Muscle of arm (tissue), 12 donors: ENCODE results near the gene PARD3. TPM values are rescaled to one million over a fixed set of nuclear protein-coding genes. Genes with fewer than 3 reads are reported as not detected.

ENCODE experiments used
- DNase-seq: peaks from one replicate; pipeline ENCODE4 v3.0.0-alpha.2; 2013
- polyA plus RNA-seq, 12 donors: library from polyadenylated mRNA; unstranded; fragments of 120-200 nt; gene quantifications; one replicate each; pipeline ENCODE4 v1.2.1, GENCODE V29; 2013; ENCODE audit not compliant: insufficient read length in 12 of 12

PARD3 gene
- polyA plus RNA-seq, 12 donors, result 40.7 to 93.0 (median 44.5) TPM; not detected in 1

GRCh38 chr10:34825414-34825813 lies 10.3 kb upstream of the PARD3 start:
- no peak for DNase-seq

GRCh38 chr10:34824870-34825269 lies 9.8 kb upstream of the PARD3 start:
- DNase-seq, result no peak

DNA sequence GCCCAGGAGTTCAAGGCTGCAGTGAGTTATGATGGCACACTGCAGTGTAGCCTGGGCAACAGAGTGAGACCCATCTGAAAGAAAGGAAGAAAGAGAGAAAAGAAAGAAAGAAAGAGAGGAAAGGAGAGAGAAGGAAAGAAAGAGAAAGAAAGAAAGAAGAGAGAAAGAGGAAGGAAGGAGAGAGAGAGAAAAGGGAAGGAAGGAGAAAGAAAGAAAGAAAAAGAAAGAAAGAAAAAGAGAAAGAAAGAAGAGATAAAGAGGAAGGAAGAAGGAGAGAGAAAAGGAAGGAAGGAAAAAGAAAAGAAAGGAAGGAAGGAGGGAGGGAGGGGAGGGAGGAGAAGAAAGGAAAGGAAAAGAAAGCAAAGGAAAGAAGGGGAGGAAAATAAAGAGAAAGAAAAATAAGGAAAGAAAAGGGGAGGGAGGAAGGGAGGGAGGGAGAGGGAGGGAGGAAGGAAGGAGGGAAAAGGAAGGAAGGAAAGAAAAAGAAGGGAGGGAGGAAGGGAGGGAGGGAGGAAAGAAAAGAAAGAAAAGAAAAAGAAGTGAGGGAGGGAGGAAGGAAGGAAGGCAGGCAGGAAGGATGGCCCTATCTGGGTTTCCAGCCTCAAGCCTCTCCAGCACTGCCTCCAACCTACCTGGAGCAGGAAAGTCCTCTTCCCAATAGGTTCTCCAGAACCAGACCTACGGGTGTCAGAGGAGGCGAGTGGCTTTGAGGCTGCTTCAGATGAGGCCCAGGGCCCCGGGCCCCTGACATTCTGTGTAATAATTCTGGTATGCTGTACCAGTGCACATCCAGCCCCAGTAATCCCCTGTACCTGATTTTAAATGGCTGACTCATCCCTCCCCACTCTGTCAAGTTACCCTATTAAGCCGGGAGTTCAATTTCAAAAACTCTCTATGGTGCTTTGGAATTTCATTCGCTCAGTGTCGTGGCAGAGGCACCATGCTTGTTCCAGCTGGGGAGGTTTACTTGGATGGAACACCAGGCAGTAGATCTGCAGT lies 6.8 kb upstream of the PARD3 start:
- DNase-seq, result no peak

DNA sequence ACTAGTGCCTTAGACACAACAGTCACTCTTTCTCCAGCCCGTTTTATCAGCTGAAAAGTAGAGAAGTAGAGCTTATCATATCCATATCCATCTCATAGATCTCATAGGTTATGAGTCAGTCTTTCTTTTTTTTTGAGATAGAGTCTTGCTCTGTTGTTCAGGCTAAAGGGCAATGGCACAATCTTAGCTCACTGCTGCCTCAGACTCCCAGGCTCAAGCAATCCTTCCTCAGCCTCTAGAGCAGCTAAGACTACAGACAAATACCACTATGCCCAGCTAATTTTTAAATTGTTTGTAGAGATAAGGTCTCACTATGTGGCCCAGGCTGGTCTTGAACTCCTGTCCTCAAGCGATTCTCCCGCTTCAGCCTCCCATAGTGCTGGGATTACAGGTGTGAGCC lies 2.5 kb upstream of the PARD3 start:
- DNase-seq, result no peak

DNA sequence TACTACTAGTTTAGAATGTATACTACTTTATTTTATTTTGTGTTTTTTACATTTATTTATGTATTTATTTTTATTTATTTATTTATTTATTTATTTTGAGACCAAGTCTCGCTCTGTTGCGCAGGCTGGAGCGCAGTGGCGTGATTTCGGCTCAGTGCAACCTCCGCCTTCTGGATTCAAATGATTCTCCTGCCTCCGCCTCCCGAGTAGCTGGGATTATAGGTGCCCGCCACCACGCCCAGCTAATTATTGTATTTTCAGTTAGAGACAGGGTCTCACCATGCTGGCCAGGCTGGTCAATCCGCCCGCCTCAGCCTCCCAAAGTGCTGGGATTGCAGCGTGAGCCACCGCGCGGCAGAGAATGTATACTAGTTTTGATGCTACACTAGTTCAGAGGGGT lies 2.0 kb upstream of the PARD3 start:
- DNase-seq, result no peak

- DNase-seq, result peak; percentile 27
Observed at GRCh38 chr10:34816501-34817002, 1.5 kb upstream of the PARD3 start.

GRCh38 chr10:34816085-34816496 lies 995 bp upstream of the PARD3 start:
- no peak for DNase-seq

DNA sequence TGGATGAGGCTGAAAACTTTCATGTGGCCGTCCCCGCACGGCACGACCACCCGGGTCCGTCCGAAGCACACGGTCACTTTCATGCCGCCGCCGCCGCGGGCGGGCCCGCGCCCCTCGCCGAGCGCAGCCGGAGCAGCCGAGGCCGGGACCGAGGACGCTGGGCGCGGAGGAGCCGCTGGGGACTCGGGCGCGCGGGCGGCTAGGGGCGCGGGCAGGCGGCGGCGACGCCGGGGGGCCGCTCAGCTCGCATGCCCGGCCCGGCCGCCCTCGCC lies 247 bp downstream of the PARD3 start:
- DNase-seq, result no peak

DNA sequence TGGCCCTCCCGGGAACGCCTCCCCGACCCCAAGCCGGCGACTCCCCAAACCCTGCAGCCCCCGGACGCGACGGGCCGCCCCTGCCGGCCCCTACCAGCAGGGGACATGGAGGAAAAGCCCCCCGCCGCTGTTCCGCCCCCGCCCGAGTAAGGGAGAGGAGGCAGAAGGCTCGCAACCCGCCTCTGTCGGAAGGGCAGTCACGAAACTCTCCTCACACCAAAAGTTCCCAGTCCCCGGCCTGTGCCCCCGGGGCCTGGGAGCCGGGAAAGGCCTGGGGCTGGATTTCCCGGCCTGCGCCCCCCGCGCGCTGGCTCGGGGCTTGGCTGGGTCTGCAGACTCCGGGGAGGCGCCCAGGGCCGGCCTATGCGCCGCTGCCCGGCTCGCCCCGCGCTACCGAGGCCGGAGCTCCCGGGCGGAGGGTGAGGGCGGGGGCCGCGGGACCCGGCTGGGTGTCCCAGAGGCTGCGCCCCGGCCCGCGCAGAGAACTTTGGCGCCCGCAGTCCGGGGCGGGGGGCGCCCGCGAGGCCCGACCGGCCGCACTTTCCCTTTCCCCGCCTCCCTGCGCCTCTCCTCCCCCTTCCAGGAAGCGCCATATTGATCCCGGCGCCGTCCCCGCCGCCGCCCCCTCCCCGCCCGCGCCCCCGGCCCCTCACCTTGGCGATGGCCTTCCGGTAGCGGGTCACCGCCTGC lies 728 bp downstream of the PARD3 start:
- peak; percentile 60 for DNase-seq

DNA sequence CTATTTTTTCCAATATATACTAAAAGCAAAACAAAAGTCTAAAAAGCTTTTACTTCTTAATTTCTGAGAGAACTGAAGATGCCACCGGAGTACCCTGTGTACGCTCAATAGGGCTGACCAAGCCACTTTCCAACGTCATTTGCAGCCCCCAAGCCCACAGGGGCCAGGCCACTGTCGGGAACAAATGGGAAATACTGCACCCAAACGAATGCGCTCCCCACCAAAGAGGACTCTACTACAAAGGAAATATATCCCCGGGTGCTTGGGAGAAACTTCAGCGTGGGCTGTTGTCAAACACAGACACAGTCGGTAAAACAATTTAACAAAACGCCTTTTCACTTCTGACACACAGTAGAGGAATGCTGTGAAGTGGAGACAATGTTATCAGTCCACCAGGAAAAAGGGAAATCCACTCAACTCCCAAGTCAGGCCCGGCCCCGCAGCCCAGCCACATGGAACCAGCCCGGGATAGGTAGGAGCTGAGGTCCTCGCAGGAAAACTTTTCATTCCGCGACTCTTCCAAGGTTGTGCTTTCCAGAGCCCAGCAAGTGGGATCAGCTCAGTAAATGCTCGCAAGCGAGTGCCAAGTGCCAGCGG lies 1.4 kb downstream of the PARD3 start:
- DNase-seq, result no peak

GRCh38 chr10:34812771-34813170 lies 2.3 kb downstream of the PARD3 start:
- DNase-seq, result no peak

DNA sequence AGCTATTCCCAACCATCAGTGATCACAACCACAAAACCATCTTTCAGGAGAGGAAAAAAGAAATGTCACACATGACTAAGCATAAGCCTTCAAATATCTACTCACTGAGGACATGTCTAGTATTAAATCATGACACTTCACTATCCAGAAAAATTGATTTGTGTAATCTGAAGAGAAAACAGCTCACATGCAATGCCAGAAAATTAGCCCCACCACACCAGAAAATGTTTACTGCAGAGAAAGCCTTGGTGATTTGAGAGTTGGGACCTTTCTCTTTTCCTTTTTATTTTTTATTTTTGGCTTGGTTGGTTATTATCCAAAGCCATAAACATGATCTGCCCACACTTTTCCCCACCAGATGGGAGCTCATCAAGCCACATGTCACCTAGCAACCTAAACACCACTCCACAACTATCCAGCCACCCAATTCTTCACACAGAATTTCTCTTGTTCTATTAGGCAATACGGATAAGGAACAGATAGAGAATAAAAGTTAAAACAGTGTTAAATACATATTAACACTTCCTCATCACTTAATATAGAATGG lies 3.1 kb downstream of the PARD3 start:
- no peak for DNase-seq

DNA sequence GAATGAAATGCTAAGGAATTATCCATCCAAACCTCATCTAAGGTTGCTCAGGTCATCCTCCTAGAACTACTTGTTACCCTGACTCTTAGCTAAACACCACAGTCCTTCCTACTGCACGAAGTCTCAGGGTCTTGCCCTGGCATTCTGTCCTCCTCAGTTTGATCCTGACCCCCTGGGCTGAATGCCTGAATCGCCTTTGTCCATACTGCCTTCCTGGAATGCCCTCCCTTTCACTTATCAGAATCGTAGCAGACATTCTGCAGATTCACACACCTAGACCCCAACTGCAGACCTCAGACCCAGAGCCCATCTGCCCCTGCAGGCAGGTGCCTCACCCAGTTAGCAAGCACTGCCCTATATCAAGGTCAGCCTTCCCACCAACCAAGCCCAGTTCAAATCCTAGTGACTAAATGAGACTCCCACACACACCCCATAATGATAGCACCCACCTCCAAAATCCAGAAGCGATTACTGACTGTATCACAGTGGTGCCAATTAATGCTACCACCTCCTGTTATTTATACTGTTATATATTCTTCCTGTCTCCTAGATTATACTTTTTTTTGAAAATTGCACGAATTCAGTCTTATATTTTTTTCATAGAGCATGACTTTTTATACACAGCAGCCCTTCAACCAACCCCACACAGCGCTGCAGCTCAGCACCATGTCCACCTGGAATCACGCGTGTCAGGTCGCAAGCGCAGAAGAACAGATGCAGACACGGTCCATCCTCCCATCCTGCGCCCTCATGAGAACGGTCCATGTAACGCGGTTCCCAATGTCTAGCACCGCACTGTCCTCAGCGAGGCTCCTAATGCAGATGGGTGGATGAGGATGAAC lies 3.7 kb downstream of the PARD3 start:
- DNase-seq, result no peak

GRCh38 chr10:34809796-34810195 lies 5.3 kb downstream of the PARD3 start:
- DNase-seq, result no peak

DNA sequence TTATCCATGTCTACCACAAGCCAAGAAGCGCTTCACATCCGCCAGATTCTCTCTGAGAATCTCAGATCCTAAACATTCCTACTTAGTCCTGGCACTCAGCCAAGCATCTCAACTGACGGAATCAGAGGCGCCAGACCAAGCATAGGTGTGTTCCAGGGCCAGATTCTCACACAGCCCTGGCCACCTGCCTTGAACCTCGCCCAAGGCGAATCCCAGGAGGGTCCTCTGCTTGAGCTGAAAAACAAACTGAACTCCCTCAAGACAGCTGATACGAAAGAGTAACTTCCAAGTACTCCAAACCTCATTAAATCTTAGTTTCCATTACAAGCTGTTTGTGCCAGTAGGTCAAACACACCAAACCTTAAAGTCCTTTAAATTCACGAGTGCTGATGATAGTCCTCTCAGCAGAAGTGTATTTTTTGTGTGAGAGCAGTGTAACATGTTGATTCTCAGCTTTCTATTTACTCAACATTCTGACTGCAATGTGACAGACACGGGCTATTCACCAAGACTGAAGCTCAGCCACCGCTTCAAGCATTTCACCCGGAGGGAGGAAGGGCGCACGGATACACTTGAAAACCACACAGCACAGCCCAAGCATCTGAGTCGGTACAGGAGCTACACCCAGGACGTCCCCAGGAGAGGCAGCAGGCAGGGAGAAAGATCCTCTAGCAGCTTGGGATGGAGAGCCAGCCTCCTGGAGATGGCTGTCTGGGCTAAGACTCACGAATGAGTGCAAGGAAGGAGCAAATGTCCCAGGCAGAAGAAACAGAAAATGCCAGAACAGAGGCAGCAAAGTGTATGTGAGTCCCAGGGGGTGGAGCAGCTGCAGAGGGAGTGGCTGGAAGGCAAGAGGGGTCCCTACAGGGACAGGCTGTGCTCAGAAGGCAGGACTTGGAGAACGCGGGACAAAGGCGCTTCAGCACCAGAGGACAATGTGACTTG lies 6.0 kb downstream of the PARD3 start:
- DNase-seq, result peak; percentile 68

GRCh38 chr10:34808336-34808735 lies 6.8 kb downstream of the PARD3 start:
- DNase-seq, result no peak

GRCh38 chr10:34804306-34804705 lies 10.8 kb downstream of the PARD3 start:
- DNase-seq, result no peak

GRCh38 chr10:34802692-34803091 lies 12.4 kb downstream of the PARD3 start:
- DNase-seq, result no peak

DNA sequence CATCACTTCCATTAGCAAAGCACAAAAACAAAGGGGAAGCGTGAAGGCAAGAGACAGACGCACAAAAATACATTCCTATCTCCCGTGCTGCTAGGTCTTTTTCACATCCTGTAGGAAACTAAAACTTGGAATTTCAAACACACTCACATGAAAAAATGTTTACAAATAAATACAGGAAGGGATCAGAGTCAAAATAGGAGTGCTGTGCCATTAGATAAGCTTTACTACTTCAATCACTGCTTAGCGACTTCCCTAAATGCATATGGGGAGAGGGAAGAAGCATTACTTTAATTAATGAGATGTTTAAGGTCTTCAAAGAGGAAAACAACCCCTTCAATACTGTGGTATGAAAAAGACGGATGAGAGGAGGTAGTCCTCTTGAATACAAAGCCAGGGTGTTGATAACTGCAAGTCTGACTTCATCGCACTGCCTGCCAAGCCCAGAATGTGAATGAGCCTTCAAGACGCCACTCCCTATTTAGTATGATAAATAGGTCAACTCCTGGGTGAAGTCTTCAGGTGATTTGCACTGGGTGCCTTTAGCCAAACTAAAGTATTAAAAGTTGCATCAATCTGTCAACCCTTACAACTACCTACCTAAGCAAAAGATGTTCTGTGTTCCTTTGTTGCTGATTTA lies 13.9 kb downstream of the PARD3 start:
- DNase-seq, result no peak

DNA sequence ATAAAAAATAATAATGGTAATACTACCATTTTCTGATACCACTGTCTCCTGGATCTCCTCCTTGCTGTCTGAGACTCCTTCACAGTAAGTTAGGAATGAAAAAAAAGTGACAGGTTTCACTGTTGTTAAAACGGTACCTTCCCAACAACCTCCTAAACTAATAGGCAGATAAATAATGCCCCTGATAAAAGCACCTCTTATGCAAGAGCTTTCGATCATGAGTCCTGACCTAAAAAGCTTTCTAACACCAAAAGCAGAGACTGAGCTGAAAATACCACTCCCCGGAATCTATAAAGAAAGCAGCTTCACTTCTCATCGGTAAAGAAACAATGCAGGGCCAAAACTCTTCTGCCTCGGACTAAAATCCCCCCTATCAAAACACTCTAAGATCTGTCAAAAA lies 14.5 kb downstream of the PARD3 start:
- no peak for DNase-seq
